Measurements from ENCODE around the gene RBMX2. TPM values are rescaled to one million over a fixed set of nuclear protein-coding genes. Genes with fewer than 3 reads are reported as not detected.

The RBMX2 gene
- total and polyA plus RNA-seq, 2 experiments from 2014 or later: 16.1 to 48.9 TPM

- TF ChIP-seq JUNB (IDR thresholded peaks at IDR 0.05; ENCODE audit: unreplicated experiment): no peak
- no peak for TF ChIP-seq CREB1 (CRISPR knock-in tag; IDR thresholded peaks at IDR 0.05; ENCODE audit: low read depth)
- TF ChIP-seq EZH2phosphoT487 (IDR thresholded peaks at IDR 0.05; ENCODE audit: unreplicated experiment): no peak
- no peak for TF ChIP-seq POLR2AphosphoS5 (IDR thresholded peaks at IDR 0.05; ENCODE audit: low read depth)
- no peak for TF ChIP-seq EZH2 (IDR thresholded peaks at IDR 0.05; ENCODE audit: low read depth, unreplicated experiment)
- no peak for TF ChIP-seq ZNF331 (CRISPR knock-in tag; IDR thresholded peaks at IDR 0.05; ENCODE audit: low read depth)
Measured at GRCh38 chrX:130402208-130402684, 459 bp downstream of the RBMX2 start (continued).

- ATAC-seq (no peak), DNase-seq (ENCODE audit: low spot score) (no peak)
- Mint-ChIP-seq H3K27ac (no peak overlapping the region), H3K27me3 (ENCODE audit: insufficient read depth, low read depth, poor library complexity) (peaks cover 2% of the 10 kb centered on the region), H3K36me3 (ENCODE audit: low read depth) (peaks cover 36% of the 10 kb centered on the region), H3K9me3 (no peaks in the 10 kb centered on the region), H3K4me3 (no peak overlapping the region), H3K4me1 (no peaks in the 10 kb centered on the region)
- Histone ChIP-seq H3K27me3 (ENCODE audit: insufficient read depth) (no peaks in the 10 kb centered on the region), H3K9me2 (ENCODE audit: insufficient read depth) (no peaks in the 10 kb centered on the region), H3K36me3 (ENCODE audit: insufficient read depth) (no peaks in the 10 kb centered on the region), H2AFZ (no peak overlapping the region), H3K4me1 (ENCODE audit: insufficient read depth) (no peaks in the 10 kb centered on the region), H3K79me2 (replicated peaks; ENCODE audit: insufficient read depth) (no peaks in the 10 kb centered on the region), H3K27ac (ENCODE audit: low read depth) (no peak overlapping the region), H3K4me2 (no peak overlapping the region), H3F3A (replicated peaks; ENCODE audit: low read depth) (no peaks in the 10 kb centered on the region), H4K20me1 (replicated peaks; ENCODE audit: insufficient read depth) (no peaks in the 10 kb centered on the region), H3K4me3 (no peak overlapping the region)
- no peak for TF ChIP-seq CTCF (conservative IDR thresholded peaks at IDR 0.05; ENCODE audit: low read depth in 2 of 2)
- TF ChIP-seq POLR2AphosphoS5 (IDR thresholded peaks at IDR 0.05; ENCODE audit: low read depth): no peak
- TF ChIP-seq REST (IDR thresholded peaks at IDR 0.05; ENCODE audit: unreplicated experiment): no peak
- no peak for TF ChIP-seq STAT1 (IDR thresholded peaks at IDR 0.05; ENCODE audit: unreplicated experiment)
- TF ChIP-seq ZNF331 (CRISPR knock-in tag; IDR thresholded peaks at IDR 0.05; ENCODE audit: low read depth): no peak
- TF ChIP-seq ETS1 (IDR thresholded peaks at IDR 0.05): no peak
- TF ChIP-seq ZNF462 (CRISPR knock-in tag; IDR thresholded peaks at IDR 0.05): no peak
- TF ChIP-seq ZNF114 (CRISPR knock-in tag; IDR thresholded peaks at IDR 0.05): no peak
Measured at GRCh38 chrX:130413415-130413814, 11.6 kb downstream of the RBMX2 start.

All from GM23338 (cell line).